Amniotic stem cell (primary cell): ENCODE measurements around the gene RERE.
"Not testable (repeated sequence)": the region's sequence is repeated elsewhere in the genome, so short reads cannot be mapped to it uniquely, and the experiment has no call there.

Experiments used
- DNase-seq: peaks from one replicate; lab custom pipeline; 2025; lab: John Stamatoyannopoulos, UW

Gene RERE

GRCh38 chr1:8841395-8841794 lies 24.0 kb upstream of the RERE start:
- DNase-seq: no peak

GRCh38 chr1:8839990-8840389 lies 22.6 kb upstream of the RERE start:
- DNase-seq: no peak

- no peak for DNase-seq
These were observed 18.7 kb upstream of the RERE start for GRCh38 chr1:8835941-8836643.

- DNase-seq: no peak
These were observed 13.9 kb upstream of the RERE start for GRCh38 chr1:8831340-8831739.

GRCh38 chr1:8830732-8831131 lies 13.3 kb upstream of the RERE start:
- DNase-seq: not testable (repeated sequence)

GRCh38 chr1:8825985-8826481 lies 8.6 kb upstream of the RERE start:
- DNase-seq: no peak

- no peak for DNase-seq
These were observed 5.8 kb upstream of the RERE start for GRCh38 chr1:8823295-8823664.

GRCh38 chr1:8822373-8823294 lies 5.2 kb upstream of the RERE start:
- no peak for DNase-seq

GRCh38 chr1:8821084-8821483 lies 3.6 kb upstream of the RERE start:
- no peak for DNase-seq

- not testable (repeated sequence) for DNase-seq
These were observed 1.3 kb upstream of the RERE start for GRCh38 chr1:8818789-8819188.

- DNase-seq: no peak
These were observed 910 bp upstream of the RERE start for GRCh38 chr1:8818325-8818775.

GRCh38 chr1:8816831-8817411 lies 519 bp downstream of the RERE start:
- no peak for DNase-seq

- no peak for DNase-seq
These were observed 1.2 kb downstream of the RERE start for GRCh38 chr1:8816264-8816663.

GRCh38 chr1:8815582-8816151 lies 1.8 kb downstream of the RERE start:
- no peak for DNase-seq

GRCh38 chr1:8814865-8815264 lies 2.6 kb downstream of the RERE start:
- no peak for DNase-seq

GRCh38 chr1:8813991-8814390 lies 3.4 kb downstream of the RERE start:
- DNase-seq: no peak

GRCh38 chr1:8813016-8813763 lies 4.2 kb downstream of the RERE start:
- no peak for DNase-seq

- no peak for DNase-seq
These were observed 5.4 kb downstream of the RERE start for GRCh38 chr1:8812081-8812480.

GRCh38 chr1:8810987-8811386 lies 6.5 kb downstream of the RERE start:
- no peak for DNase-seq

GRCh38 chr1:8809342-8809736 lies 8.1 kb downstream of the RERE start:
- no peak for DNase-seq

- no peak for DNase-seq
These were observed 10.4 kb downstream of the RERE start for GRCh38 chr1:8807004-8807403.

- no peak for DNase-seq
These were observed 17.0 kb downstream of the RERE start for GRCh38 chr1:8800416-8800815.
